Activated T-cell treated with anti-CD3 and anti-CD28 coated beads, Interleukin-2, amount 50 U/mL, for 4 hours (primary cell): ENCODE measurements around the gene MAGI1. TPM values are rescaled to one million over a fixed set of nuclear protein-coding genes. Genes with fewer than 3 reads are reported as not detected.
"Not testable (repeated sequence)": the region's sequence is repeated elsewhere in the genome, so short reads cannot be mapped to it uniquely, and the experiment has no call there.

ENCODE experiments used
- ATAC-seq, 2 donors: fragments of 200-7000 bp; cut with Tn5 transposase; one replicate each; pipeline ENCODE4 v1.10.0; 2021
- DNase-seq: peaks from one replicate; pipeline ENCODE4 v3.0.0-alpha.2; 2020
- H3K27me3 Mint-ChIP-seq: one replicate; pipeline ENCODE4 v1.8.0; 2021; ENCODE audit warnings: low read depth, mixed read lengths
- H3K36me3 Mint-ChIP-seq: one replicate; pipeline ENCODE4 v1.8.0; 2022; ENCODE audit warnings: mixed read lengths; ENCODE audit not compliant: insufficient read depth
- H3K4me1 Mint-ChIP-seq: one replicate; pipeline ENCODE4 v1.8.0; 2021; ENCODE audit warnings: low read depth, mixed read lengths
- H3K4me3 Mint-ChIP-seq: one replicate; pipeline ENCODE4 v1.8.0; 2021; ENCODE audit warnings: mild to moderate bottlenecking, moderate library complexity, mixed read lengths
- H3K9me3 Mint-ChIP-seq: one replicate; pipeline ENCODE4 v1.8.0; 2021; ENCODE audit warnings: mixed read lengths
- total RNA-seq, 3 donors: library from RNA; stranded (reverse); gene quantifications; one replicate each; pipeline ENCODE4 v1.2.1, GENCODE V29; 2021

The MAGI1 gene
- total RNA-seq, 3 donors from 2014 or later = 0.45 to 0.76 (median 0.46) TPM

- H3K36me3 Mint-ChIP-seq = no peaks in the 10 kb centered on the region
- no peaks in the 10 kb centered on the region for H3K27me3 Mint-ChIP-seq
- DNase-seq (no peak), ATAC-seq (no peak)
- H3K4me1 Mint-ChIP-seq = no peaks in the 10 kb centered on the region
- H3K9me3 Mint-ChIP-seq = peaks cover 5% of the 10 kb centered on the region
- H3K4me3 Mint-ChIP-seq = no peak overlapping the region
These were observed 14.2 kb upstream of the MAGI1 start for GRCh38 chr3:66052721-66053549.

DNA sequence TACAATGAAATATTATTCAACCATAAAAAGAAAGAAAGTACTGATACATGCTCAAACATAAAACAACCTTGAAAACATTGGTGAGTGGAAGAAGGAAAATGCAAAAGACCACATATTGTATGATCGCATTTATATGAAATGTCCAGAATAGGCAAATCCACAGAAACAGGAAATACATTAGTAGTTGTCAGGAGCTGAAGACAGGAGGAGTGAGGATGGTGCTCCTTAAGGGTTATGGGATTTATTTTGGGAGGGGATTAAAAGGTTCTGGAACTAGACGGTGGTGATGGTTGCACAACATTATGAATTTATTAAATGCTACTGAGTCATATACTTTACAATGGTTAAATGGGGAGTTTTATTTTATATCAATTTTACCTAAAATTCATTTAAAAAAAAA lies 12.1 kb upstream of the MAGI1 start:
- DNase-seq = no peak
- ATAC-seq = no peak
- H3K9me3 Mint-ChIP-seq = peaks cover 5% of the 10 kb centered on the region
- no peaks in the 10 kb centered on the region for H3K4me1 Mint-ChIP-seq
- no peaks in the 10 kb centered on the region for H3K27me3 Mint-ChIP-seq
- H3K36me3 Mint-ChIP-seq = no peaks in the 10 kb centered on the region
- H3K4me3 Mint-ChIP-seq = no peak overlapping the region

DNA sequence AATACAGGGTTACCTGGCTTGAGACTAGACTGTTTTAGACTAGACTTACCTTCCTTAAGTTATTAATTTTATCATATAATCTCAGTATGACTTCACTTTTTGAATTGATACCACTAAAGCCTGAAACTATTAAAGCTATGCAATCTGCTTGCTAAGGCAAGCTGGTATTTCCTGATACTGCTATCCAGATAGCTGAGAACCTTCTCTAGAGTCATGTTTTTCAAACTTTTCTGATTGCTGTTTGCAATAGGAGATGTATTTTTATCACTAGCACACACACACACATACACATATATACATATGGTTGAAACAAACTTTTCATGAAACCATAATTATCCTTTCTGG lies 9.3 kb upstream of the MAGI1 start:
- peaks cover 5% of the 10 kb centered on the region for H3K9me3 Mint-ChIP-seq
- H3K36me3 Mint-ChIP-seq = no peaks in the 10 kb centered on the region
- H3K4me1 Mint-ChIP-seq = no peaks in the 10 kb centered on the region
- no peak for ATAC-seq
- DNase-seq = no peak
- H3K4me3 Mint-ChIP-seq = no peak overlapping the region
- H3K27me3 Mint-ChIP-seq = no peaks in the 10 kb centered on the region

DNA sequence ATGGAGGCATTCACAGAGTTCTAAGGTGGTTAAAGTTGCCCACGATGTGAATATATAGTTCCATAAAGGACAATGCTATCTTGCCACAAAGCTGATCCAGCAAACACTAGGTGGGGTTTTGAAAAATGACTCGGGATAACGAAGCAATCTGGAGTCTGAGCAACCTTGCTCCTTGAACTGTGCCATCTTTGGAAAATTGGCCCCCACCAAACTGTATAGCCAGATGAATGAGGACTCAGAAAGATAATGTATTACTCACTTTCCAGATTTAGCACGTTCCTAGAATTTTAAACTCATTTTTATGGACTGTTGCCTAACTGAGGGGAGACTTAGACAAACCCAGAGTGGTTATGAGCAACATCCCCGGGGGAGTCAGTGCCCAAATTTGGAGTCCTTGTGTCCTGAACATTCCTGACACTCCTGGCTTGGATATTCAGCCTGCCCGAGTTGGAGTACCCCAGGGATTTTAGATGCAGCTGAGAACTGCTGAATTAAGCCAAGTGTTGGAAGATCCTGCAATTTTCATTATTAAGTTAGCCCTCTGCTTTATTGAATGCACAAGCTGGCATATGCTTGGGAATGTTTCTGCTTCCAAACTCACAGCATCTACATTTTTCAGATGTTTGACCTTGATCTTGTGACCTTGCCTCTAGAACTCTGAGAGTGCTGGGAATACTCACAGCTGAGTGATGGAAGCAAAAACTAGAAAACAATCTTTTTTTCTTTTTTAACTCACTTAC lies 8.8 kb upstream of the MAGI1 start:
- DNase-seq (no peak), ATAC-seq (no peak)
- peaks cover 3% of the 10 kb centered on the region for H3K27me3 Mint-ChIP-seq
- no peaks in the 10 kb centered on the region for H3K36me3 Mint-ChIP-seq
- no peak overlapping the region for H3K4me3 Mint-ChIP-seq
- H3K9me3 Mint-ChIP-seq = peaks cover 5% of the 10 kb centered on the region
- H3K4me1 Mint-ChIP-seq = no peaks in the 10 kb centered on the region

DNA sequence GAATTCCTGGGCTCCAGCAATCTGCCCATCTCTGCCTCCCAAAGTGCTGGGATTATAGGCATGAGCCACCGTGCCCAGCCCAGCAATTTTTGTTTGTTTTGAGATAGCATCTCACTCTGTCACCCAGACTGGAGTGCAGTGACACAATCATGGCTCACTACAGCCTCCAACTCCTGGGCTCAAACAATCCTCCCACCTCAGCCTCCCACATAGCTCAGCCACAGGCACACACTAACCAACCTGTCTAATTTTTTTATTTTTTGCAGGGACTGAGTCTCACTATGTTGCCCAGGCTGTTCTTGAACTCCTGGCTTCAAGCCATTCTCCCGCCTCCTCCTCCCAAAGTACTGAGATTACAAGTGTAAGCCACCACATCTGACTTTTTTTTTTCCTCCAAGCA lies 7.6 kb upstream of the MAGI1 start:
- ATAC-seq, H3K36me3 Mint-ChIP-seq, H3K4me1 Mint-ChIP-seq, DNase-seq, H3K4me3 Mint-ChIP-seq, H3K9me3 Mint-ChIP-seq: not testable (repeated sequence)
- H3K27me3 Mint-ChIP-seq = peaks cover 14% of the 10 kb centered on the region

- Mint-ChIP-seq H3K27me3 (peaks cover 54% of the 10 kb centered on the region), H3K9me3 (no peaks in the 10 kb centered on the region), H3K4me3 (no peak overlapping the region), H3K4me1 (peaks cover 9% of the 10 kb centered on the region), H3K36me3 (no peaks in the 10 kb centered on the region)
- ATAC-seq (no peak), DNase-seq (no peak)
These were observed 3.1 kb upstream of the MAGI1 start for GRCh38 chr3:66041828-66042227.

- H3K36me3 Mint-ChIP-seq = no peaks in the 10 kb centered on the region
- H3K4me1 Mint-ChIP-seq = peaks cover 9% of the 10 kb centered on the region
- H3K27me3 Mint-ChIP-seq = peaks cover 60% of the 10 kb centered on the region
- DNase-seq (no peak), ATAC-seq (no peak)
- H3K4me3 Mint-ChIP-seq = no peak overlapping the region
- no peaks in the 10 kb centered on the region for H3K9me3 Mint-ChIP-seq
These were observed 2.4 kb upstream of the MAGI1 start for GRCh38 chr3:66041116-66041515.

GRCh38 chr3:66039590-66039887 lies 821 bp upstream of the MAGI1 start:
- Mint-ChIP-seq H3K9me3 (no peaks in the 10 kb centered on the region), H3K4me1 (peaks cover 9% of the 10 kb centered on the region), H3K4me3 (no peak overlapping the region), H3K27me3 (peaks cover 66% of the 10 kb centered on the region), H3K36me3 (no peaks in the 10 kb centered on the region)
- no peak for ATAC-seq
- DNase-seq = no peak

DNA sequence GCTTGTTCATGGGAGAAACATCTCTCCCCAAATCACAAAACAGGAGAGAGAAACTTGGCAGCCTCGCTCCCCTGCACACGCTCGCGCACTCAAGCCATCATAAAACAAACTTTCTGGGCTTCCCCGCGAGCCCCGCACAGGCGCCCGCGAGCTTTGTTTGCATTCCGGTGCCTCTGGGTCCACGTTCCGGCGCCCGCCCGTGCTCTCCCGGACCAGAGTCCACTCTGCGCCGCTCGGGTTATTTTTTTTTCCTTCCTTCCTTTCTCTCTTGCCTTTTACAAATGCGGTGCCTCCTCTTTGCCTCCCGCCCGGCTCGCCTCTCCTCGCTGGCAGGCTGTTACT lies 363 bp downstream of the MAGI1 start:
- ATAC-seq (peak in 1 of 2 donors; percentile 32), DNase-seq (no peak)
- Mint-ChIP-seq H3K27me3 (peaks cover 66% of the 10 kb centered on the region), H3K36me3 (no peaks in the 10 kb centered on the region), H3K4me3 (peak overlapping the region; percentile 74), H3K4me1 (peaks cover 9% of the 10 kb centered on the region), H3K9me3 (no peaks in the 10 kb centered on the region)

- peak overlapping the region; percentile 74 for H3K4me3 Mint-ChIP-seq
These were observed 740 bp downstream of the MAGI1 start for GRCh38 chr3:66037986-66038369.

GRCh38 chr3:66037330-66037985 lies 1.3 kb downstream of the MAGI1 start:
- DNase-seq (no peak), ATAC-seq (no peak)
- no peaks in the 10 kb centered on the region for H3K36me3 Mint-ChIP-seq
- H3K4me3 Mint-ChIP-seq = no peak overlapping the region
- peaks cover 9% of the 10 kb centered on the region for H3K4me1 Mint-ChIP-seq
- peaks cover 64% of the 10 kb centered on the region for H3K27me3 Mint-ChIP-seq
- H3K9me3 Mint-ChIP-seq = no peaks in the 10 kb centered on the region

More at GRCh38 chr3:66037986-66038369, 740 bp downstream of the MAGI1 start:
- DNase-seq = no peak
- Mint-ChIP-seq H3K27me3 (peaks cover 68% of the 10 kb centered on the region), H3K4me1 (peaks cover 9% of the 10 kb centered on the region), H3K9me3 (no peaks in the 10 kb centered on the region), H3K36me3 (no peaks in the 10 kb centered on the region)
- ATAC-seq = peak in 1 of 2 donors; percentile 15

GRCh38 chr3:66036586-66037148 lies 2.1 kb downstream of the MAGI1 start:
- no peaks in the 10 kb centered on the region for H3K36me3 Mint-ChIP-seq
- H3K27me3 Mint-ChIP-seq = peaks cover 59% of the 10 kb centered on the region
- H3K4me3 Mint-ChIP-seq = no peak overlapping the region
- peaks cover 9% of the 10 kb centered on the region for H3K4me1 Mint-ChIP-seq
- no peaks in the 10 kb centered on the region for H3K9me3 Mint-ChIP-seq
- ATAC-seq (no peak), DNase-seq (no peak)

GRCh38 chr3:66035763-66036477 lies 2.8 kb downstream of the MAGI1 start:
- no peak for DNase-seq
- H3K4me3 Mint-ChIP-seq = no peak overlapping the region
- H3K9me3 Mint-ChIP-seq = no peaks in the 10 kb centered on the region
- H3K4me1 Mint-ChIP-seq = peaks cover 9% of the 10 kb centered on the region
- peaks cover 53% of the 10 kb centered on the region for H3K27me3 Mint-ChIP-seq
- no peak for ATAC-seq
- no peaks in the 10 kb centered on the region for H3K36me3 Mint-ChIP-seq
